Measurements from ENCODE around the gene HSPA1L. TPM values are rescaled to one million over a fixed set of nuclear protein-coding genes. Genes with fewer than 3 reads are reported as not detected.
A peak's percentile ranks its signal among the peaks of the same experiment; 100 is the strongest.
"Not testable (repeated sequence)": the region's sequence is repeated elsewhere in the genome, so short reads cannot be mapped to it uniquely, and the experiment has no call there.

The HSPA1L gene
- total RNA-seq, result 2.6 and 3.6 TPM in 2 replicates
- 2.6 TPM for polyA plus RNA-seq (2012)

- DNase-seq (ENCODE audit: low read depth), result peak; percentile 98
Measured at GRCh38 chr6:31815025-31815838, at the start of gene HSPA1L, which contains the start of gene HSPA1A. Gene HSPA1L (minus strand): TSS chr6:31815283. CDS start chr6:31811972, 3,311 bp downstream. Gene HSPA1A (plus strand): TSS chr6:31815543. CDS start chr6:31815757, 214 bp downstream.

GRCh38 chr6:31864818-31865204, 49.7 kb upstream of the HSPA1L start:
- DNase-seq (ENCODE audit: low read depth), result no peak

DNA sequence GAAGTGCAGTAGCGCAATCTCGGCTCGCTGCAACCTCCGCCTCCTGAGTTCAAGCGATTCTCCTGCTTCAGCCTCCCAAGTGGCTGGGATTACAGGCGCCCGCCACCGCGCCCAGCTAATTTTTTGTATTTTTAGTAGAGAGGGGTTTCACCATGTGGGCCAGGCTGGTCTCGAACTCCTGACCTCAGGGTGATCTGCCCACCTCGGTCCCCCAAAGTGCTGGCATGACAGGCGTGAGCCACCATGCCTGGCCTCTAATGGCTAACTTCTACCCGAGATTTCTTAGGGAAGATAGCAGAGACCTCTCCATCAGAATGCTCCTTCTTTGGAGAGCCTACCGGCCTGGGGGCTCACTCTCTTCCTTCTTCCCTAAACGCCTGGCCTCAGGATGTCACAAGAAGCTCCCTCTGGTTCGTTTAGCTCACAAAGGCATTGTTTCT, 49.1 kb upstream of the HSPA1L start:
- not testable (repeated sequence) for DNase-seq (ENCODE audit: low read depth)

GRCh38 chr6:31862344-31863235, 47.5 kb upstream of the HSPA1L start, which contains the start of gene NEU1:
Gene NEU1 (minus strand): TSS chr6:31862821. CDS start chr6:31862776, 45 bp downstream.
- DNase-seq (ENCODE audit: low read depth), result peak; percentile 100

- DNase-seq (ENCODE audit: low read depth), result peak; percentile 65
Measured at GRCh38 chr6:31861919-31862343, 46.8 kb upstream of the HSPA1L start.

DNA sequence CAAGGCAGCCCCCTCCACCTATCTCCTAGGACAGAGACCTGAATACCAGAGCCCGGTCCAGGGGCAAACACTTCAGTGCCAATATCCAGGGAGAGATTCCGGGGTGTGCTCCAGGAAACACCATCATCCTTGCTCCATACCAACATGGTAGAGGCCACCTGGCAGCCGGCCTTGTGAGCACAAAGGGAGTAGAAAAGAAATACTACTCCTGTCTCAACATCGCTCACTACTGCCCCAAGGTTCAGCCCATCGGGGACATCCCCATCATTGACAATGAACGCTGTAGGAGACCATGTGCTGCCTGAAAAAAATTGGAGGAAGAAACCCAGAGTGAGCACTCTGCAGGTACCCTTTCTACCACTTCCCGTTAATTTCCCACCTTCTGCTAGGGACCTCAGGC, 46.1 kb upstream of the HSPA1L start:
- DNase-seq (ENCODE audit: low read depth), result no peak

DNA sequence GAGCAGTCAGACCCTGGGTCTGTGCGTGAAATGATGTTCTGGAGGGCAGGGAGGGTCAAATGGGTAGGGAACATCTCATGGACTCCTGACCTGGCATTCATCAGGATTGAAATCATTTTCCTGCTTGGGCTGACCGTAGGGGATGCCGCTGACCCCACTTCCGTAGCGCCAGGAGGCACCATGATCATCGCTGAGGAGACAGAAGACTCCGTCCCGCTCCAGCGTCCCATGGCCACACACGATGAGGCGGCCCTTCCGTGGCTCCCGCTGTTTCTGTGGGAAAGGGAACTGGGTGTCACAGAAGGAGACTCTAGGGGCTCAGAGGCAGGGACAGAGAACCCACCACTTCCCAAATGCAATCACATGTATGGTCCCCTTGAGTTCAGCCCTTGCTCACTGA, 45.3 kb upstream of the HSPA1L start:
- no peak for DNase-seq (ENCODE audit: low read depth)

- DNase-seq (ENCODE audit: low read depth), result no peak
Measured at GRCh38 chr6:31859923-31860322, 44.8 kb upstream of the HSPA1L start.

GRCh38 chr6:31858707-31859106, 43.6 kb upstream of the HSPA1L start:
- DNase-seq (ENCODE audit: low read depth), result no peak

DNA sequence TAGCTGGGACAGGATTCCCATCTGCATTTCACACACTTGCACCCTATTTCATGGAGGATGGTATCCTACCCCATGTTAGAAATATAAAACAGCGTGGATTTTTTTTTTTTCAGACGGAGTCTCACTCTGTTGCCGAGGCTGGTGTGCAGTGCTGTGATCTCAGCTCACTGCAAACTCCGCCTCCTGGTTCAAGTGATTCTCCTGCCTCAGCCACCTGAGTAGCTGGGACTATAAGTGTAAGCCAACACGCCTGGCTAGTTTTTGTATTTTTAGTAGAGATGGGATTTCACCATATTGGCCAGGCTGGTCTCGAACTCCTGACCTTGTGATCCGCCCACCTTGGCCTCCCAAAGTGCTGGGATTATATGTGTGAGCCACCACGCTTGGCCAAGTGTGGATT, 42.7 kb upstream of the HSPA1L start:
- DNase-seq (ENCODE audit: low read depth), result not testable (repeated sequence)

DNA sequence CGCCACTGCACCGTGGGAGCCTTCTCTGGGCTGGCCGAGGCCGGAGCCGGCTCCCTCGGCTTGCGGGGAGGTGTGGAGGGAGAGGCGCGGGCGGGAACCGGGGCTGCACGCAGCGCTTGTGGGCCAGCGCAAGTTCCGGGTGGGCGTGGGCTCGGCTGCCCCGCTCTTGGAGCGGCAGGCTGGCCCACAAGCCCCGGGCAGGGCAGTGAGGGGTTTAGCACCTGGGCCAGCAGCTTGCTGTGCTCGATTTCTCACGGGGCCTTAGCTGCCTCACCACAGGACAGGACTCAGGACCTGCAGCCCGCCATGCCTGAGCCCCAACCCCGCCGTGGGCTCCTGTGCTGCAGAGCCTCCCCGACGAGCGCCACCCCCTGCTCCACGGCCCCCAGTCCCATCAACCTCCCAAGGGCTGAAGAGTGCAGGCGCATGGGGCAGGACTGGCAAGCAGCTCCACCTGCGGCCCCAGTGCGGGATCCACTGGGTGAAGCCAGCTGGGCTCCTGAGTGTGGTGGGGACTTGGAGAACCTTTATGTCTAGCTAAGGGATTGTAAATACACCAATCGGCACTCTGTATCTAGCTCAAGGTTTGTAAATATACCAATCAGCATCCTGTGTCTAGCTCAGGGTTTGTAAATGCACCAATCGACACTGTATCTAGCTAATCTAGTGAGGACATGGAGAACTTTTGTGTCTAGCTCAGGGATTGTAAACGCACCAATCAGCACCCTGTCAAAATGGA, 37.1 kb upstream of the HSPA1L start:
- DNase-seq (ENCODE audit: low read depth), result not testable (repeated sequence)

DNA sequence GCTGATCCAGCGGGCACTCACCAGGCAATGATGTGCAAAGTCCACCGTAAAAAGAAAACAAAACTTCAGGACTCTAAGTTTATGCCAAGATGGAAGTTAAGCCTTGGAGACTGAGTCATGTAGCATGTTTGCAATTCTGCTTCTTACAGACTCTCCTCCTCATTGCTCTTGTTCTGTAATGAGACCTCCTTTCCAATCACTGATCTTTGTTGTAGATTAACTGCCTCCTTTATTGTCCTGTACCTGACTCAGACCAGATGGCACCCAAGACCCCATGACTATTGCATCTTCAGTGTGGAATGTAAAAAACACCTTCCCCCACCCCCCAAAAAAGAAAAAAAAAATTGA, 36.4 kb upstream of the HSPA1L start:
- DNase-seq (ENCODE audit: low read depth), result no peak

GRCh38 chr6:31850765-31851484, 35.8 kb upstream of the HSPA1L start:
- no peak for DNase-seq (ENCODE audit: low read depth)

DNA sequence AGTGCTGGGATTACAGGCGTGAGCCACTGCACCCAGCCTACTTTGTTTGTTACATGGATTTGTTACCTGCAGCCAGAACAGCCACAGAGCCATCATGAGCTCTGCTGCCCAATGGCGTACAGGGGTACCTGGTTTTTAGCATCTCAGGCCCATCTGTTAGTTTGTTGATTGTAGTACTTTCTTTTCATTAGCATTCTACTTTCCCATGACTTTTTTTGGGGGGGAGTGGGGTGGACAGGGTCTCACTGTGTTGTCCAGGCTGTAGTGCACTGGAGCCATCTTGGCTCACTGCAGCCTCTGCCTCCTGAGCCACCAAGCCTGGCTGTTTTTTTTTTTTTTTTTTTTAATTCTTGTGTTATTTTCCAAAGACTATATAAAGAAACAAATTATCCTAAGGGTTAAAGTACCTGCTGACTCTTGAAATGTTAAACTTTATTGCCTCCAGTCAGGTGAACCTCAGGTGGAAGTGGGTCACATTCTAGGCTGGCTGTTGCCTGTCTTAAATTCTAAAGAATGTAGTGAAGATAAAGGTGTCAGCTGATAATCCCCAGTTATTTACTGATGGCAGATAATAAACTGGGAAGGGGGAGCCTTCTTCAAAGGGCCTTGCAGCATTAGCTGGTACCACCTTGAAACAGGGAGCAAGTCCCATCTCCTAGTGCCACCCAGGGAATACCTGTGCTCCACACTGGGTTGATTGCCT, 32.3 kb upstream of the HSPA1L start:
- DNase-seq (ENCODE audit: low read depth), result no peak

DNA sequence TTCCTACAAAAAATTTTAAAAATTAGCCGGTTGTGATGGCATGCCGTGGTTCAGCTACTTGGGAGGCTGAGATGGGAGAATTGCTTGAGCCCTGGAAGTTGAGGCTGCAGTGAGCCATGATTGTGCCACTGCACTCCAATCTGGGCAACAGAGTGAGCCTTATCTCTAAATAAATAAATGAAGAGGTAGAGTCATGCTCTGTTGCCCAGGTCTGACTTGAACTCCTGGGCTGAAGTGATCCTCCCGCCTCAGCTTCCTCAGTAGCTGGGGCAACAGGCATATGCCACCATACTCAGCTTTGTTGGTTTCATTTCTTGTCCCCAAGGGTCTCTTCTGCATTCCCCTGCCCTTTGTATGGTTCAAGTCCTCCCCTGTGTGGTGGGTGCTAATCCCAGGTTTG, 29.4 kb upstream of the HSPA1L start:
- DNase-seq (ENCODE audit: low read depth), result no peak

DNA sequence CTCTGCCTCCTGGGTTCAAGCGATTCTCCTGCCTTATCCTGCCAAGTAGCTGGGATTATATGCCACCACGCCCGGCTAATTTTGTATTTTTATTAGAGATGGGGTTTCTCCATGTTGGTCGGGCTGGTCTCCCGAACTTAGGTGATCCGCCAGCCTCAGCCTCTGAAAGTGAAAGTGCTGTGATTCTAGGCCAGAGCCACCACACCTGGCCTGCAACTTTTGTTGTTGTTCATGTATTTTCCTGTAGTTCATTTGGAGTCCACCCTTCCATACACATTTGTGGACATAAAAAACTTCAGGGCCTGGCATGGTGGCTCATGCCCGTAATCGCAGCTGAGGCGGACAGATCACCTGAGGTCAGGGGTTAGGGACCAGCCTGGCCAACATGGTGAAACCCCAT, 27.0 kb upstream of the HSPA1L start:
- DNase-seq (ENCODE audit: low read depth), result no peak

GRCh38 chr6:31839779-31840126, 24.7 kb upstream of the HSPA1L start:
- DNase-seq (ENCODE audit: low read depth), result not testable (repeated sequence)

GRCh38 chr6:31838968-31839367, 23.9 kb upstream of the HSPA1L start:
- no peak for DNase-seq (ENCODE audit: low read depth)

GRCh38 chr6:31838114-31838553, 23.1 kb upstream of the HSPA1L start:
- not testable (repeated sequence) for DNase-seq (ENCODE audit: low read depth)
